ENCODE results near the gene L2HGDH. TPM values are rescaled to one million over a fixed set of nuclear protein-coding genes. Genes with fewer than 3 reads are reported as not detected.
A peak's percentile ranks its signal among the peaks of the same experiment; 100 is the strongest.

Gene L2HGDH
- total and polyA plus RNA-seq, 9 of the 15 experiments (the other 6 are each of a cell fraction or from before 2014, with no cell fraction given): 1.7 to 16.1 (median 10.5) TPM

DNA sequence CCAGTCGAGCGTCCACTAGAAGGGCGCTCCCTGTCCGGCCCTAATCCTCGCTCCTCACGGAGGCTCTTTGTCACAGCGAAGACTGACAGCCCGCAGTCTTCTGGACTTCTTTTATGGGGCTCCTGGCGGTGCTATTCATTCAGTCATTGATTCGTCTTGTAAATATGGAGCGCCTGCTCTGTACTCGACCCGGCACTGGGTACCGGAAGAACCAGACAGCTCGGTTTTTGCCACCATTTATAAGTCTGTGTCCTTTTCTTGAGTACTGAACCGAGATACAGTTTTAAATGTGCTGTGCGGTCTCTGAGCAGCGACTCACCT, 665 bp upstream of the L2HGDH start (continued):
- TF ChIP-seq YY1 (IDR thresholded peaks at IDR 0.05; ENCODE audit: borderline replicate concordance in 1 of 3, control insufficient read depth in 1 of 3, extremely low read depth in 1 of 3, insufficient read depth in 3 of 3, insufficient read length in 1 of 3, insufficient replicate concordance in 2 of 3, low read depth in 1 of 3, low read length in 2 of 3) (peak in 1 of 3 experiments; percentile 5), GABPA (tag; conservative IDR thresholded peaks at IDR 0.05; ENCODE audit: low read depth) (peak; percentile 40; the same call in 1 of the 2 replicates), XRCC3 (IDR thresholded peaks at IDR 0.05) (no peak), MECOM (CRISPR knock-in tag; IDR thresholded peaks at IDR 0.05) (no peak), MYC (IDR thresholded peaks at IDR 0.05; ENCODE audit: low read depth, low read length) (0 out of 2 replicates have a peak, but pooled peaks have one; percentile 4), MYC (CRISPR knock-in tag; IDR thresholded peaks at IDR 0.05; ENCODE audit: borderline replicate concordance, low read depth) (no peak), HCFC1 (IDR thresholded peaks at IDR 0.05; ENCODE audit: low read depth, low read length) (no peak), KDM1A (IDR thresholded peaks at IDR 0.05) (no peak), GTF2F1 (IDR thresholded peaks at IDR 0.05; ENCODE audit: low read depth, low read length) (no peak), RNF2 (IDR thresholded peaks at IDR 0.05) (no peak)
- TF ChIP-seq, protein P1, sequence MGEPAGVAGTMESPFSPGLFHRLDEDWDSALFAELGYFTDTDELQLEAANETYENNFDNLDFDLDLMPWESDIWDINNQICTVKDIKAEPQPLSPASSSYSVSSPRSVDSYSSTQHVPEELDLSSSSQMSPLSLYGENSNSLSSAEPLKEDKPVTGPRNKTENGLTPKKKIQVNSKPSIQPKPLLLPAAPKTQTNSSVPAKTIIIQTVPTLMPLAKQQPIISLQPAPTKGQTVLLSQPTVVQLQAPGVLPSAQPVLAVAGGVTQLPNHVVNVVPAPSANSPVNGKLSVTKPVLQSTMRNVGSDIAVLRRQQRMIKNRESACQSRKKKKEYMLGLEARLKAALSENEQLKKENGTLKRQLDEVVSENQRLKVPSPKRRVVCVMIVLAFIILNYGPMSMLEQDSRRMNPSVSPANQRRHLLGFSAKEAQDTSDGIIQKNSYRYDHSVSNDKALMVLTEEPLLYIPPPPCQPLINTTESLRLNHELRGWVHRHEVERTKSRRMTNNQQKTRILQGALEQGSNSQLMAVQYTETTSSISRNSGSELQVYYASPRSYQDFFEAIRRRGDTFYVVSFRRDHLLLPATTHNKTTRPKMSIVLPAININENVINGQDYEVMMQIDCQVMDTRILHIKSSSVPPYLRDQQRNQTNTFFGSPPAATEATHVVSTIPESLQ (CRISPR knock-in tag; IDR thresholded peaks at IDR 0.05): no peak
- TF ChIP-seq, protein P2, sequence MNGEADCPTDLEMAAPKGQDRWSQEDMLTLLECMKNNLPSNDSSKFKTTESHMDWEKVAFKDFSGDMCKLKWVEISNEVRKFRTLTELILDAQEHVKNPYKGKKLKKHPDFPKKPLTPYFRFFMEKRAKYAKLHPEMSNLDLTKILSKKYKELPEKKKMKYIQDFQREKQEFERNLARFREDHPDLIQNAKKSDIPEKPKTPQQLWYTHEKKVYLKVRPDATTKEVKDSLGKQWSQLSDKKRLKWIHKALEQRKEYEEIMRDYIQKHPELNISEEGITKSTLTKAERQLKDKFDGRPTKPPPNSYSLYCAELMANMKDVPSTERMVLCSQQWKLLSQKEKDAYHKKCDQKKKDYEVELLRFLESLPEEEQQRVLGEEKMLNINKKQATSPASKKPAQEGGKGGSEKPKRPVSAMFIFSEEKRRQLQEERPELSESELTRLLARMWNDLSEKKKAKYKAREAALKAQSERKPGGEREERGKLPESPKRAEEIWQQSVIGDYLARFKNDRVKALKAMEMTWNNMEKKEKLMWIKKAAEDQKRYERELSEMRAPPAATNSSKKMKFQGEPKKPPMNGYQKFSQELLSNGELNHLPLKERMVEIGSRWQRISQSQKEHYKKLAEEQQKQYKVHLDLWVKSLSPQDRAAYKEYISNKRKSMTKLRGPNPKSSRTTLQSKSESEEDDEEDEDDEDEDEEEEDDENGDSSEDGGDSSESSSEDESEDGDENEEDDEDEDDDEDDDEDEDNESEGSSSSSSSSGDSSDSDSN (IDR thresholded peaks at IDR 0.05; ENCODE audit: borderline replicate concordance in 1 of 2, low read depth in 2 of 2, low read length in 2 of 2): no peak
- TF ChIP-seq, protein P3, sequence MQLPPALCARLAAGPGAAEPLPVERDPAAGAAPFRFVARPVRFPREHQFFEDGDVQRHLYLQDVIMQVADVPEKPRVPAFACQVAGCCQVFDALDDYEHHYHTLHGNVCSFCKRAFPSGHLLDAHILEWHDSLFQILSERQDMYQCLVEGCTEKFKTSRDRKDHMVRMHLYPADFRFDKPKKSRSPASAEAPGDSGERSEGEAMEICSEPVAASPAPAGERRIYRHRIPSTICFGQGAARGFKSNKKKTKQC (CRISPR knock-in tag; IDR thresholded peaks at IDR 0.05): no peak
- TF ChIP-seq, protein P4, sequence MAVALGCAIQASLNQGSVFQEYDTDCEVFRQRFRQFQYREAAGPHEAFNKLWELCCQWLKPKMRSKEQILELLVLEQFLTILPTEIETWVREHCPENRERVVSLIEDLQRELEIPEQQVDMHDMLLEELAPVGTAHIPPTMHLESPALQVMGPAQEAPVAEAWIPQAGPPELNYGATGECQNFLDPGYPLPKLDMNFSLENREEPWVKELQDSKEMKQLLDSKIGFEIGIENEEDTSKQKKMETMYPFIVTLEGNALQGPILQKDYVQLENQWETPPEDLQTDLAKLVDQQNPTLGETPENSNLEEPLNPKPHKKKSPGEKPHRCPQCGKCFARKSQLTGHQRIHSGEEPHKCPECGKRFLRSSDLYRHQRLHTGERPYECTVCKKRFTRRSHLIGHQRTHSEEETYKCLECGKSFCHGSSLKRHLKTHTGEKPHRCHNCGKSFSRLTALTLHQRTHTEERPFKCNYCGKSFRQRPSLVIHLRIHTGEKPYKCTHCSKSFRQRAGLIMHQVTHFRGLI (CRISPR knock-in tag; IDR thresholded peaks at IDR 0.05): no peak
